GM19324 (cell line): Measurements from ENCODE around the gene ILF2.
"Not testable (repeated sequence)": the region's sequence is repeated elsewhere in the genome, so short reads cannot be mapped to it uniquely, and the experiment has no call there.

ENCODE experiments used
- ATAC-seq: cut with Tn5 transposase; IDR thresholded peaks from one replicate; pipeline ENCODE4 v1.9.1; 2021; ENCODE audit warnings: mild to moderate bottlenecking, moderate library complexity; ENCODE audit not compliant: unreplicated experiment, low FRiP score

ILF2 gene

DNA sequence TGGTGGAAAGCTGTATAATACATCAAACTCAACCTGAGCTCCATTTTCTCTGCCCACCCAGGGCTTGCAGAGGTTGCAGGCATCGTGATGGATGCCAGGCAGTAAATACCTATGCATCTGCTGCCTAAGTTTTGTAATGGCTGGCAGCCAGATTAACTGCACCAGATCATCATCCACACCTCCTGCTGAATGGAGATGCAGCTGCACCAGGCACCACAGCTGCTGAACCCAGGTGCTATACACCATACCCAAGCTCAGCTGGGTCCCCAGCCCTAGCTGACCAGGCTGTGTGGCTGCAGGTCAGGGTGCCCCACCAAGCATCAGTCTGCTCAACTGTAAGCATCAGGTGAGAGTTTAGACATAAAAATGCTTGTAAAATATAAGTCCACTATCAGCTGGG is 19.0 kb downstream of the ILF2 start:
- no peak for ATAC-seq

DNA sequence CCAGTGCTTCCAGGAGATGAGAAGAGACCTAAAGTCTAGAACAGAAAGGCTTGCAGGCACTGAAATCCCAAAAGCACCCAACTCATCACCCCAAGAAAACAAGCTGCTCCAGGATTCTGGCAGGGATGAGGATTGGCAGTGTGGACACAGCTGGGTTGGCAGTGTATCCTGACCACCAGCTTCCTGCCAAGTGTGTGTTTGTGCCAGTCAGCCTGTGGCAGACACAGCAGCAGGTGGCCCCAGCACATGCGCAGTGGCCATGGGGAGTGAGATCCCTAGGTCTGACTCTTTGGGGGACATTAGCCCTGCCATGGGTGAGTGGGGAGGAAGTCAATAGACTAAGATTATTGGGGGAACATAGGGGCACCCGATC is 20.9 kb downstream of the ILF2 start:
- ATAC-seq, result no peak

GRCh38 chr1:153649137-153649862 is 21.5 kb downstream of the ILF2 start:
- ATAC-seq, result no peak

- ATAC-seq, result no peak
Observed at GRCh38 chr1:153648000-153648643, 22.7 kb downstream of the ILF2 start.

DNA sequence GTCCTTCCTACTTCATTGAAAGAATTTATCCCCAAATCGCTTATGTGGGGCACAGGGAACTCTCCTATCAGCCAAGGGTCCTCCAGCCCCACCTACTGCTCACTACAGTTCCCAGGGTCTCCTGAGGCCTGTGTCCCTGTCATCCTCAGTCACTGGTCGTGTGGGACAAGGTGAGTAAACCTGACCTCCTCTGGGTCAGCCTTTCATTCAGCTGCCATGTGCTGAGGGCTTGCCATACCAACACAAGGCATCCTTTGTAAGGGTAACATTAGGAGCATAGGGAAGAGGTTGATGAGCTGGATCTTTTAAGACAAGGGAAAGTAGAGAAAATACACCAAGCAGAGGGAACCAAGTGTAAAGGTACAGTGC is 23.5 kb downstream of the ILF2 start:
- ATAC-seq, result no peak

DNA sequence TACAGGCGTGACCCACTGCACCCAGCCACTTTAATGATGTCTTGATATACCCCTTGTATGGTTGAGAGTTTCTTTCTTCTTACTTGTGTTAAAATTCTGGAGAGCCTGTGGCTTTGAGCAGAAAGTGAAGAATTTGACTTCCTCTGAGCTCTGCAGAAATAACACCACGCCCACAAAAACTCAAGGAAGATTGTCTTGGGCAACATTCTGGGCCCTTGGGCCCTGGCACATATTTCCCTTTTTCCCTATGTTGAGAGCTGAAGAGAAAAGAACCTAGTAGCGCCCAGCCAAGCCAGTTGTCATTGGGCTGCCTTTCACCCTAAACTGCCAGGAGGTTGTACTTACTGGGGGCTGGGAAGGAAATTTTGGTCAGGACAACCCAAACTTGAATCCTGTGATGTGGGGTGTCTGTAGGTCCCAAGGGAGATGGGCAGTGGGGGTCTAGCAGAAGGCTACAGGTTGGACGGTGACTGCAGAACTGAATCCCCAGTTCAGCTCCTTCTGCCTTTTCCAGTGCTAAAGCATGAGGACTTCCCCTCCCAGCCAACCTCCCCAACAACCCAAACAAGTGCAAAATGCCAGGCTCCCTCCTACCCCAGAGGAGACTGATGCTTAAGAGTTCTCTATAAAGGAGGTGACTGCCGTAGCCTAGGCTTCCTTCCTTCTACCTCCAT is 24.0 kb downstream of the ILF2 start:
- ATAC-seq, result no peak

DNA sequence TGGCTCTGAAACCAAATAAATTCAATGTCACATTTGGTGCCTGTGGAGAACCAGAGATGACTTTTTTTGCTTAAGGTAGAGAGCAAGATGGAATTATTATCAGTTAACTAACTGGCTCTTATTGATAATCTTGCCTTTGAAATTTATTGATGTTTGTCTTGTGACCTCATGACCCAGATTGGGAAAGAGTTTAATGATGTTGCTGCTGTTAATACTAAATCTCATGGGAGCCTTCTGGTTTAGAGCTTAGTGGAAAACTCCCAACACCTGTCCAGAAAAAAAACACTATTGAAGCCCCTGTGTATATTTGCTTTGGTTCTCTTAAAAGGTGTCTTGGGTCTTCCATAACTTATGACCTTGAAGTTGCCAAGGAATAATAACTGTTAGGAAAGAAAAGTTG is 27.0 kb downstream of the ILF2 start:
- ATAC-seq, result no peak

DNA sequence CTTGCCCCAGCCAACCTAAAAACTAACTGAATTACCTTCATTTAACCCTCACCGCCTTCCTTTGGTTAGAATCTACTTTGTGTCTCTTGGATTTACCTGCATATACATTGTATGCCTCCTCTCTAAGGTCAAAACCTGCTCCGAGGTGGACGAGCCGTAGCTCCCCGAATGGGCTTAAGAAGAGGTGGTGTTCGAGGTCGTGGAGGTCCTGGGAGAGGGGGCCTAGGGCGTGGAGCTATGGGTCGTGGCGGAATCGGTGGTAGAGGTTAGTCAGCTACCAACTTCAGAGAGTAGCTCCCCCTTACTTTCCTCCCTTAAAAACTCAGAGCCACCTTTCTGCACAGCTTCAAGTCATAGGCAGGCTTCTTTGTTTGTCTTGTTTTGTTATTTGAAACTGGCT is 27.7 kb downstream of the ILF2 start:
- no peak for ATAC-seq

- ATAC-seq, result no peak
Observed at GRCh38 chr1:153642161-153642560, 28.6 kb downstream of the ILF2 start.

DNA sequence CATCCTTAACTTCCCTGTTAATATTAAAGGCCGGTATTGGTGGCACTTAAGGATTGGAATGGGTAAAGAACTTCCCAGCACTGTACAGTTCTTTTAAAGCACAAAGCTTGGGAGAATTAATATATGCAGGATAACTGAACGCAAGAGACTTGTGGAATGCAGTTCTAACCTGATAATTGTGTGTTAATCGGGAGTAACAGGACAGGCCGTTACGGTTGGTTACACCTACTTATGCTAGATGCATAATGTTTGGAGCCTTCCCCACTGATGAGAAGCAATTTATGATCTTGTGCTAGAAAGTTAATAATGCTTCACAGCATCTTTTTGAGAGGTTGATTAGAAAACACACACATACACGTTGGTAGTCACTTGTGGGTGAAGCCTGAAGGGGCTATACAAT is 29.9 kb downstream of the ILF2 start:
- no peak for ATAC-seq

DNA sequence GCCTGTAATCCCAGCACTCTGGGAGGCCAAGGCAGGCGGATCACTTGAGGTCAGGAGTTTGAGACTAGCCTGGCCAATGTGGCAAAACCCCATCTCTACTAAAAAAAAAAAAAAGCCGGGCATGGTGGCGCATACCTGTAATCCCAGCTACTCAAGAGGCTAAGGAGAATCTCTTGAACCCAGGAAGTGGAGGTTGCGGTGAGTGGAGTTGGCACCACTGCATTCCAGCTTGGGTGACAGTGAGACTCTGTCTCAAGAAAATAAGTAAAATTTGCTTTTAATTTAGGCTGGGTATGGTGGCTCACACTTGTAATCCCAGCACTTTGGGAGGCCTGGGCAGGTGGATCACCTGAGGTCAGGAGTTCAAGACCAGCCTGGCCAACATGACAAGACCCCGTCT is 30.6 kb downstream of the ILF2 start:
- not testable (repeated sequence) for ATAC-seq

- no peak for ATAC-seq
Observed at GRCh38 chr1:153639280-153639679, 31.5 kb downstream of the ILF2 start.

GRCh38 chr1:153638261-153638660 is 32.5 kb downstream of the ILF2 start:
- no peak for ATAC-seq

GRCh38 chr1:153636312-153636711 is 34.5 kb downstream of the ILF2 start:
- ATAC-seq, result no peak

- no peak for ATAC-seq
Observed at GRCh38 chr1:153635872-153636271, 34.9 kb downstream of the ILF2 start.

GRCh38 chr1:153633754-153634665 is 36.8 kb downstream of the ILF2 start, which contains the start of gene CHTOP:
Gene CHTOP, plus strand, starts transcription at chr1:153634066. Its CDS starts 2,523 bp downstream, at chr1:153636589.
- peak; percentile 89 for ATAC-seq

- peak; percentile 2 for ATAC-seq
Observed at GRCh38 chr1:153633161-153633753, 37.5 kb downstream of the ILF2 start.

DNA sequence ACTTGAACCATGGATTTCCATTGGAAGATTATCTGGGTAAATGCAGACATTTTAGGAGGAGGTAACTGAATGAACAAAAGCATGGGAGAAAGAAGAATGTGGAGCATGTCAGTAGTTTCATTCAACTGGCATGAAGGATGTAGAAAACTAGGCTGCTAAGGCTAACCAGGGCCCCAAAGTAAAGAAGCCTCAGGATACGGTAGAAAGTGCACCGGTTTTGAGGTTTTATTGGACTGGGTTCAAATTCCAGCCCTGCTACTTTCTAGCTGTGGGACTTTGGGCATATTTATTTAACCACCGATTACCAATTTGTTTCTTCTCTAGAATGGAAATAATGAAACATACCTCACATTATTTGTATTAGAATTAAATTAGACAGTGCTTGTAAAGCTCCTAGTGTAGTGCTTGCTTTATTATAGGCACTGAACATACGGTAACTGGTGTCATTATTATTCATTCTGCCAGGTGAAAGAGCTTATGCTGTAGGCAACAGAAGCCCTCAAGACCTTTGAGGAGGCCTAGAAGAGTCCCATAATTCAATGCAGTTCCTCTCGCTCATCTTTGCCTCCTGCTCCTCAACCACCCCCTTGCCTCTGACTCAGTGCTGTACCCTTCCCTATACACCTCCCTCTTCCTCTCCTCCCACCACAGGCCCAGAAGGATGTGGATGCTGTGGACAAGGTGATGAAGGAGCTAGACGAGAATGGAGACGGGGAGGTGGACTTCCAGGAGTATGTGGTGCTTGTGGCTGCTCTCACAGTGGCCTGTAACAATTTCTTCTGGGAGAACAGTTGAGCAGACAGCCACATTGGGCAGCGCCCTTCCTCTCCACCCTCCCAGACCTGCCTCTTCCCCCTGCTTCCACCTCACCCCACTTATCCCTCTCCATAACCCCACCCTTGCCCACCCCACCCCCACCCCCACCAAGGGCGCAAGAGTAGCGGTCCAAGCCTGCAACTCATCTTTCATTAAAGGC is 39.5 kb downstream of the ILF2 start:
- ATAC-seq, result no peak

GRCh38 chr1:153630384-153630783 is 40.4 kb downstream of the ILF2 start:
- no peak for ATAC-seq
